ENCODE measurements around the gene RASD2.
"Not testable (repeated sequence)": the region's sequence is repeated elsewhere in the genome, so short reads cannot be mapped to it uniquely, and the experiment has no call there.

RASD2 gene

DNA sequence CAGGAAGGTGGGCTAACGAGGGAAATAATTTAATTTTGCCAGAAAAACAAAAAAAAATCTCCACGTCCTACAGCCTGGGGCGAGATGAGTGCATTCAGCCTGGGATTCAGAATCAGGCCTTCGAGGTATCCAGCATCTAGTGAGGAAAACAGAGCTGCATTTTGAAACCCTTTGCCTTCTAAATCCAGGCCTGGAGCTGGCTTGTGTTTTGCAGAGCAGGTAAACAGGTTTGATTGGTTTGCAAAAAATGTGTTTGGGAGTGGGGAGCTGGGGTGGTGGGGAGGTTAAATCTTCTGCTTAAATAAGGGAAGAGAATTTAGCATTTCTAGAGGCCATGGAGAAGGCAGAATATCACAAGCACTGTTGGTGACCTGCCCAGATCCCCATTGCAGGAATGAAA lies 29.7 kb upstream of the RASD2 start:
- H3K9me3 ChIP-seq (ENCODE audit: insufficient read depth, low read length): no peaks in the 10 kb centered on the region
- no peak overlapping the region for H3K27ac ChIP-seq (ENCODE audit: low read length)
- H2AFZ ChIP-seq (ENCODE audit: low read depth, low read length): no peak overlapping the region
- peaks cover 2% of the 10 kb centered on the region for H3K4me1 ChIP-seq (ENCODE audit: low read length)
- no peaks in the 10 kb centered on the region for H4K20me1 ChIP-seq (ENCODE audit: insufficient read depth, low read length)
- H3K4me3 ChIP-seq (ENCODE audit: low read length): no peak overlapping the region
- no peak for TF ChIP-seq EZH2phosphoT487 (IDR thresholded peaks at IDR 0.05; ENCODE audit: low read depth)
- TF ChIP-seq, protein P1, sequence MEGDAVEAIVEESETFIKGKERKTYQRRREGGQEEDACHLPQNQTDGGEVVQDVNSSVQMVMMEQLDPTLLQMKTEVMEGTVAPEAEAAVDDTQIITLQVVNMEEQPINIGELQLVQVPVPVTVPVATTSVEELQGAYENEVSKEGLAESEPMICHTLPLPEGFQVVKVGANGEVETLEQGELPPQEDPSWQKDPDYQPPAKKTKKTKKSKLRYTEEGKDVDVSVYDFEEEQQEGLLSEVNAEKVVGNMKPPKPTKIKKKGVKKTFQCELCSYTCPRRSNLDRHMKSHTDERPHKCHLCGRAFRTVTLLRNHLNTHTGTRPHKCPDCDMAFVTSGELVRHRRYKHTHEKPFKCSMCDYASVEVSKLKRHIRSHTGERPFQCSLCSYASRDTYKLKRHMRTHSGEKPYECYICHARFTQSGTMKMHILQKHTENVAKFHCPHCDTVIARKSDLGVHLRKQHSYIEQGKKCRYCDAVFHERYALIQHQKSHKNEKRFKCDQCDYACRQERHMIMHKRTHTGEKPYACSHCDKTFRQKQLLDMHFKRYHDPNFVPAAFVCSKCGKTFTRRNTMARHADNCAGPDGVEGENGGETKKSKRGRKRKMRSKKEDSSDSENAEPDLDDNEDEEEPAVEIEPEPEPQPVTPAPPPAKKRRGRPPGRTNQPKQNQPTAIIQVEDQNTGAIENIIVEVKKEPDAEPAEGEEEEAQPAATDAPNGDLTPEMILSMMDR (IDR thresholded peaks at IDR 0.05; ENCODE audit: low read depth, low read length): no peak
- no peak overlapping the region for H3K9ac ChIP-seq (ENCODE audit: low read length)
- peaks cover 69% of the 10 kb centered on the region for H3K27me3 ChIP-seq (ENCODE audit: low read depth, low read length)
- no peaks in the 10 kb centered on the region for H3K79me2 ChIP-seq (ENCODE audit: low read length)
- H3K4me2 ChIP-seq (ENCODE audit: low read length): no peak overlapping the region
- no peaks in the 10 kb centered on the region for H3K36me3 ChIP-seq (replicated peaks; ENCODE audit: low read depth, low read length)

DNA sequence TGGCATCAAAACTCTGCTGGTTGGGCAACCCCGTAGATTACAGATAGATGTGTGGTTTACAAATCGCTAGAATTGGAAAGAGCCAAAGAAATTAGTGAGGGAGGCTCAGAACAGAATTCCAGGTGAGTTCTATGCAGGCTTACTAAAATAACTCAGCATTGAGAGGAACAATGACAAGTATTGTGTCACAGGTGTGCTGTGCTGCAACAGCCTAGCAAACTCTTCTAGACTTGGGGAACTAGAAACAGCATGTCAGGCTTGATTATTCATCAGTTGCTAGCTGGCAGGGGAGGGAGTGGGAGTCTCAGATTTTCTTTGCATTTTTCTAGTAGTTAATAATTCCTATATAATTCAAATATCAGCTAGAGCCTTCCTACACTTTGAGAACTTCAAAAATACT lies 26.3 kb upstream of the RASD2 start:
- no peak for TF ChIP-seq EZH2phosphoT487 (IDR thresholded peaks at IDR 0.05; ENCODE audit: low read depth)
- TF ChIP-seq, protein P1 (IDR thresholded peaks at IDR 0.05; ENCODE audit: low read depth, low read length): no peak
- H3K4me3 ChIP-seq (ENCODE audit: low read length): no peak overlapping the region
- no peak overlapping the region for H2AFZ ChIP-seq (ENCODE audit: low read depth, low read length)
- peaks cover 72% of the 10 kb centered on the region for H3K27me3 ChIP-seq (ENCODE audit: low read depth, low read length)
- H3K4me1 ChIP-seq (ENCODE audit: low read length): no peaks in the 10 kb centered on the region
- no peak overlapping the region for H3K4me2 ChIP-seq (ENCODE audit: low read length)
- H4K20me1 ChIP-seq (ENCODE audit: insufficient read depth, low read length): no peaks in the 10 kb centered on the region
- H3K27ac ChIP-seq (ENCODE audit: low read length): no peak overlapping the region
- no peaks in the 10 kb centered on the region for H3K79me2 ChIP-seq (ENCODE audit: low read length)
- H3K9me3 ChIP-seq (ENCODE audit: insufficient read depth, low read length): no peaks in the 10 kb centered on the region
- H3K9ac ChIP-seq (ENCODE audit: low read length): no peak overlapping the region
- H3K36me3 ChIP-seq (replicated peaks; ENCODE audit: low read depth, low read length): no peaks in the 10 kb centered on the region

DNA sequence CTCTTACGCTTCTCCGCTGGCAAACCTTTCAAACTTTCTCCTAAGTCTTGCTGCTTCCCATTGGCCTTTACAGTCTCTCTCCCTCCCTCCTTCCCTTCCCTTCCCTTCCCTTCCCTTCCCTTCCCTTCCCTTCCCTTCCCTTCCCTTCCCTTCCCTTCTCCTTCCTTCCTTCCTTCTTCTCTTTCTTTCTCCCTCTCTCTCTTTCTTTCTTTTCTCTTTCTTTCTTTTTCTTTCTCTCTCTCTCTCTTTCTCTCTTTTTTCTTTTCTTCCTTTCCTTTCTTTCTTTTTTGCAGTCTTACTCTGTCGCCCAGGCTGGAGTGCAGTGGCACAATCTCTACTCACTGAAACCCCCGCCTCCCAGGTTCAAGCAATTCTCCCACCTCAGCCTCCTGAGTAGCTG lies 24.7 kb upstream of the RASD2 start:
- not testable (repeated sequence) for H3K9me3 ChIP-seq (ENCODE audit: insufficient read depth, low read length); H3K4me3 ChIP-seq (ENCODE audit: low read length); H2AFZ ChIP-seq (ENCODE audit: low read depth, low read length); H3K4me1 ChIP-seq (ENCODE audit: low read length); H4K20me1 ChIP-seq (ENCODE audit: insufficient read depth, low read length); H3K9ac ChIP-seq (ENCODE audit: low read length); H3K36me3 ChIP-seq (replicated peaks; ENCODE audit: low read depth, low read length); H3K79me2 ChIP-seq (ENCODE audit: low read length); H3K4me2 ChIP-seq (ENCODE audit: low read length); H3K27ac ChIP-seq (ENCODE audit: low read length)
- H3K27me3 ChIP-seq (ENCODE audit: low read depth, low read length): peaks cover 68% of the 10 kb centered on the region

DNA sequence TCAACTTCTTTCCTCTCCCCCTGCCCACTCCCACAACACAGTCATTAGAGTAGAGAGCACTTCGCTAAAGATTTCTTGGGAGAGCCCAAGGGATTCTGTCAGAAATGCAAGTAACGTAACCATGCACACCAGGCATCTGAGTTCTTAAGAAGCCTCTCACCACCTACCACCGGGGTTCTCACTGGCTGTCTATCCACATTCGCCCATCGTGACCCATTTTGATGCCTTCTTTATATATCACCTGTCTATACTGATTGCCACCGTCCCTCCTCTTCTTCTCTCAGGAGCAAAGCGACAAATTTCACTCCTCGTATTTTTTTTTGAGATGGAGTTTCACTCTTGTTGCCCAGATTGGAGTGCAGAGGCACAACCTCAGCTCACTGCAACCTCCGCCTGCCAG lies 23.9 kb upstream of the RASD2 start:
- no peaks in the 10 kb centered on the region for H3K4me1 ChIP-seq (ENCODE audit: low read length)
- TF ChIP-seq EZH2phosphoT487 (IDR thresholded peaks at IDR 0.05; ENCODE audit: low read depth): no peak
- TF ChIP-seq, protein P1 (IDR thresholded peaks at IDR 0.05; ENCODE audit: low read depth, low read length): no peak
- H2AFZ ChIP-seq (ENCODE audit: low read depth, low read length): no peak overlapping the region
- peaks cover 70% of the 10 kb centered on the region for H3K27me3 ChIP-seq (ENCODE audit: low read depth, low read length)
- no peak overlapping the region for H3K9ac ChIP-seq (ENCODE audit: low read length)
- H3K4me3 ChIP-seq (ENCODE audit: low read length): no peak overlapping the region
- no peaks in the 10 kb centered on the region for H3K79me2 ChIP-seq (ENCODE audit: low read length)
- no peaks in the 10 kb centered on the region for H4K20me1 ChIP-seq (ENCODE audit: insufficient read depth, low read length)
- no peak overlapping the region for H3K4me2 ChIP-seq (ENCODE audit: low read length)
- H3K27ac ChIP-seq (ENCODE audit: low read length): no peak overlapping the region
- H3K36me3 ChIP-seq (replicated peaks; ENCODE audit: low read depth, low read length): no peaks in the 10 kb centered on the region
- H3K9me3 ChIP-seq (ENCODE audit: insufficient read depth, low read length): no peaks in the 10 kb centered on the region

DNA sequence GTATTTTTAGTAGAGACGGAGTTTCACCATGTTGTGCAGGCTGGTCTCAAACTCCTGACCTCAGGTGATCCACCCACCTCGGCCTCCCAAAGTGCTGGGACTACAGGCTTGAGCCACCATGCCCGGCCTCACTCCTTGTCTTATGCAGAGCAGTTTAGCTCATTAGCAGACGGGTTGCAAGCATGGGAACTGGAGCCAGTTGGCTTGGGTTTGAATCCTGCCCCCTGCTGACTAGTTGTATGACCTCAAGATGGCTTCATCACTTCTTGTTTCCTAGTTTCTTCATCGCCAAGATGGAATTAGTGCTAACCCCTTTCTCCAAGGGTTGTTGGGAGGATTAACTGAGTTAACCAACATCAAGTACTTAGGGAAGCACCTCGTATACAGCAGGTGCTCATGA lies 23.4 kb upstream of the RASD2 start:
- H3K79me2 ChIP-seq (ENCODE audit: low read length): no peaks in the 10 kb centered on the region
- no peaks in the 10 kb centered on the region for H3K36me3 ChIP-seq (replicated peaks; ENCODE audit: low read depth, low read length)
- TF ChIP-seq, protein P1 (IDR thresholded peaks at IDR 0.05; ENCODE audit: low read depth, low read length): no peak
- TF ChIP-seq EZH2phosphoT487 (IDR thresholded peaks at IDR 0.05; ENCODE audit: low read depth): no peak
- H4K20me1 ChIP-seq (ENCODE audit: insufficient read depth, low read length): no peaks in the 10 kb centered on the region
- no peak overlapping the region for H3K27ac ChIP-seq (ENCODE audit: low read length)
- no peaks in the 10 kb centered on the region for H3K4me1 ChIP-seq (ENCODE audit: low read length)
- H3K4me2 ChIP-seq (ENCODE audit: low read length): no peak overlapping the region
- H3K9ac ChIP-seq (ENCODE audit: low read length): no peak overlapping the region
- no peaks in the 10 kb centered on the region for H3K9me3 ChIP-seq (ENCODE audit: insufficient read depth, low read length)
- peaks cover 70% of the 10 kb centered on the region for H3K27me3 ChIP-seq (ENCODE audit: low read depth, low read length)
- H3K4me3 ChIP-seq (ENCODE audit: low read length): no peak overlapping the region
- H2AFZ ChIP-seq (ENCODE audit: low read depth, low read length): no peak overlapping the region

Data from OCI-LY3 (cell line).